HFFc6 (cell line): ENCODE measurements around the gene SORCS2. TPM values are rescaled to one million over a fixed set of nuclear protein-coding genes. Genes with fewer than 3 reads are reported as not detected.

Experiments
- DNase-seq: peaks from one replicate; pipeline ENCODE4 v3.0.0-alpha.2; 2018
- H3K27ac Mint-ChIP-seq: 2 replicates; pipeline ENCODE4 v1.8.0; 2020; ENCODE audit warnings: mild to moderate bottlenecking, mixed read lengths
- H3K27me3 Mint-ChIP-seq: 2 replicates; pipeline ENCODE4 v1.8.0; 2021; ENCODE audit warnings: mild to moderate bottlenecking, moderate library complexity, mixed read lengths; ENCODE audit not compliant: insufficient read depth
- H3K36me3 Mint-ChIP-seq: 2 replicates; pipeline ENCODE4 v1.8.0; 2021; ENCODE audit warnings: low read depth, mixed read lengths
- H3K4me1 Mint-ChIP-seq: 2 replicates; pipeline ENCODE4 v1.8.0; 2020; ENCODE audit warnings: low read depth, mixed read lengths
- H3K4me3 Mint-ChIP-seq: 2 replicates; pipeline ENCODE4 v1.8.0; 2020; ENCODE audit warnings: mild to moderate bottlenecking, moderate library complexity, mixed read lengths
- H3K9me3 Mint-ChIP-seq: 2 replicates; pipeline ENCODE4 v1.8.0; 2020; ENCODE audit warnings: mild to moderate bottlenecking, mixed read lengths
- CTCF ChIP-seq: fragments of 200-600 bp; sonication (generic); IDR thresholded peaks from 2 replicates; pipeline ENCODE4 v1.5.0; 2021; ENCODE audit warnings: antibody characterized with exemption, mild to moderate bottlenecking
- total RNA-seq, 6 experiments: library from RNA; stranded (reverse); fragmentation: NEBNext Ultra II Directional; extraction: Animal tissue kit (Norgen Biotek cat#: 25700); gene quantifications; 2 replicates in 1 of 6; 3 replicates in 5 of 6; pipeline ENCODE4 v1.2.3, GENCODE V29; 2021

Gene SORCS2
- total RNA-seq, 6 experiments from 2014 or later = 0.05 to 0.15 (median 0.12) TPM; not detected in 3

- no peaks in the 10 kb centered on the region for H3K4me1 Mint-ChIP-seq
- no peaks in the 10 kb centered on the region for H3K36me3 Mint-ChIP-seq
- no peak overlapping the region for H3K4me3 Mint-ChIP-seq
- no peak for DNase-seq
- no peaks in the 10 kb centered on the region for H3K9me3 Mint-ChIP-seq
- peak; percentile 16; the same call in 1 of the 2 replicates for TF ChIP-seq CTCF
- peaks cover 43% of the 10 kb centered on the region for H3K27me3 Mint-ChIP-seq
- no peak overlapping the region for H3K27ac Mint-ChIP-seq
Observed at GRCh38 chr4:7167706-7168105, 24.6 kb upstream of the SORCS2 start.

GRCh38 chr4:7168106-7168505 is 24.2 kb upstream of the SORCS2 start:
- TF ChIP-seq CTCF = no peak
- H3K36me3 Mint-ChIP-seq = no peaks in the 10 kb centered on the region
- no peak overlapping the region for H3K4me3 Mint-ChIP-seq
- H3K27ac Mint-ChIP-seq = no peak overlapping the region
- peaks cover 42% of the 10 kb centered on the region for H3K27me3 Mint-ChIP-seq
- H3K4me1 Mint-ChIP-seq = no peaks in the 10 kb centered on the region
- H3K9me3 Mint-ChIP-seq = no peaks in the 10 kb centered on the region
- DNase-seq = no peak

- no peak for TF ChIP-seq CTCF
- Mint-ChIP-seq H3K27me3 (peaks cover 39% of the 10 kb centered on the region), H3K27ac (no peak overlapping the region), H3K36me3 (no peaks in the 10 kb centered on the region), H3K4me3 (no peak overlapping the region), H3K4me1 (no peaks in the 10 kb centered on the region), H3K9me3 (no peaks in the 10 kb centered on the region)
- DNase-seq = no peak
Observed at GRCh38 chr4:7169134-7169533, 23.2 kb upstream of the SORCS2 start.

GRCh38 chr4:7170012-7170411 is 22.3 kb upstream of the SORCS2 start:
- no peak overlapping the region for H3K27ac Mint-ChIP-seq
- H3K4me3 Mint-ChIP-seq = no peak overlapping the region
- no peaks in the 10 kb centered on the region for H3K36me3 Mint-ChIP-seq
- H3K4me1 Mint-ChIP-seq = no peaks in the 10 kb centered on the region
- no peaks in the 10 kb centered on the region for H3K9me3 Mint-ChIP-seq
- peaks cover 39% of the 10 kb centered on the region for H3K27me3 Mint-ChIP-seq
- DNase-seq = no peak
- no peak for TF ChIP-seq CTCF

GRCh38 chr4:7171191-7171900 is 21.0 kb upstream of the SORCS2 start:
- Mint-ChIP-seq H3K36me3 (no peaks in the 10 kb centered on the region), H3K9me3 (no peaks in the 10 kb centered on the region), H3K27me3 (peaks cover 31% of the 10 kb centered on the region), H3K4me1 (no peaks in the 10 kb centered on the region), H3K4me3 (no peak overlapping the region), H3K27ac (no peak overlapping the region)
- no peak for TF ChIP-seq CTCF
- DNase-seq = no peak
